Right lobe of liver (tissue), 4 donors: ENCODE results near the gene COL23A1.

Experiments
- CTCF ChIP-seq, 4 donors: fragments of 200-600 bp in 3 of 4; fragments of 450-650 bp in 1 of 4; IDR thresholded peaks; one replicate each; pipeline versions ENCODE4 v1.5.1 to v1.8.0; 2016 to 2022; ENCODE audit warnings: antibody characterized with exemption in 4 of 4, mild to moderate bottlenecking in 2 of 4
- POLR2A ChIP-seq: fragments of 450-650 bp; IDR thresholded peaks from one replicate; pipeline ENCODE4 v1.6.1; 2017; ENCODE audit warnings: antibody characterized with exemption, mild to moderate bottlenecking
- donor health status: DM: no; HTN: no; CAD: no.
- donor health status: DM: no; HTN: no; CAD: no.
- donor health status: DM: no; HTN: yes; CAD: no.

- no peak for TF ChIP-seq POLR2A
- no peak for TF ChIP-seq CTCF (IDR thresholded peaks at IDR 0.05)
Observed at GRCh38 chr5:178438796-178439195, 151.4 kb downstream of the COL23A1 start.
